ENCODE results near the gene DNAJC30.

DNA sequence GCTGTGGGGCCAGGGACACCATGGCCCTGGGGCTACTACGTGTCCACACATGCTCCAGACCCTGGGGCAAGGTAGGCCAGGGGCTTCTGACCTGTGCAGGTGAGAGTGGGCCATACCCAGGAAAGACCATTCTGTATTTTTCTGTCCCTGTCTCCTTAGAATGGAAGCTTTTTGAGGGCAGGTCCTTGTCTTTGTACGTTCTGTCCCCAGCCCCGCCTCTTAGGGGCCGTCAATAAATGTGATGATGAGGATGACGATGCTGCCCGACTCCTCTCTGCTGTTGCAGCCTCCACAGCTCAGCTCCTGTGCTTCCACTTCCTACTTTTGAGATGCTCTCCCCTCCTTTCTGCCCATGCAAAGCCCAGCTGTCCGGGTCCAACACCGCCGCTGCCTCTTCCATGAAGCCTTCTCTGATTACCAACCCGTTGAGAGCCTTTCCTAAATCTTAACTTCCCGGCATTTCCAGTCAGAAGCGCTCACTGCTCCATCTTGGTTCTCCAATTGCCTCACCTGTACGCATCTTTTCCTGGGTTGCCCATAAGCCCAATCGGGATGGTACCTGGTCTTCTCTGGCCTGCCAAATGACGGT, 11.3 kb downstream of the DNAJC30 start:
- TF ChIP-seq TARDBP (IDR thresholded peaks at IDR 0.05) (no peak), ELF4 (IDR thresholded peaks at IDR 0.05) (no peak)

All from HEK293T (cell line).